Smooth muscle cell of the pulmonary artery (primary cell): Measurements from ENCODE around the gene DNAJB7. TPM values are rescaled to one million over a fixed set of nuclear protein-coding genes. Genes with fewer than 3 reads are reported as not detected.

ENCODE experiments used
- total RNA-seq: library from RNA; depleted of rRNA; stranded (reverse); fragments of >200 nt; gene quantifications from 2 replicates; pipeline ENCODE4 v1.2.3, GENCODE V29; 2014

Gene DNAJB7
- total RNA-seq, result not detected in 2 replicates

DNA sequence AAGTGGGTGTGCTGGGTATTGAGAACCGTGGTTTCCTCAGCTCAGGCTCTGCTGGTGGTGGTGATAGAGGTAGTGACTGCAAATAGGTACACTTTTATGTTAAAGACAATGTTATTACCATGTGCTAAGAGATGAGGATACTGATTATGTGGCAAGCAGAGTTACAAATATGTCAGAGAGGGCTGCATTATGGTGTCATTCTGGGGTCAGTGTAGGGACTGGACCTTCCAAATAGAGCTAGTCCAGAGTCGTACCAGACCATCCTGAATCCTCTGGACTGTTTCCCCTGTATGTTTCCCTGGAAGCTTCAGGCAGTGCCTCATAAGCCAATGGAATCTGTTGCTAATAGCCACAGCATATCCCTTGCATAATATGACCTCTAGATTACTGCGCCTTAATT, at the start of gene DNAJB7:
TSS of gene DNAJB7 (minus strand) at position 101 of the 400 bp plus-strand sequence. CDS start 119 bp downstream, outside the sequence.

GRCh38 chr22:40856513-40857308, 5.2 kb downstream of the DNAJB7 start, which contains the start of the genes ST13 and XPNPEP3:
Gene ST13 (minus strand): TSS chr22:40856639. CDS start chr22:40856540, 99 bp downstream.
Gene XPNPEP3 (plus strand): TSS chr22:40857148. CDS start chr22:40857182, 34 bp downstream.

GRCh38 chr22:40818747-40819598, 42.9 kb downstream of the DNAJB7 start, which contains the start of gene SLC25A17:
Gene SLC25A17 (minus strand): TSS chr22:40819346. CDS start chr22:40819248, 98 bp downstream.

Other genes with a start within 250 kb of the DNAJB7 start
- gene MRTFA, start 225.4 kb downstream of the DNAJB7 start, total RNA-seq, result 33.9 and 39.2 TPM in 2 replicates
- 2.7 and 3.7 TPM in 2 replicates for gene MCHR1, start 182.6 kb downstream of the DNAJB7 start, total RNA-seq
- gene SLC25A17, start 42.8 kb downstream of the DNAJB7 start, total RNA-seq, result 13.9 and 17.5 TPM in 2 replicates
- gene ST13, start 5.5 kb downstream of the DNAJB7 start, total RNA-seq, result 225 and 228 TPM in 2 replicates
- gene XPNPEP3, start 5.0 kb downstream of the DNAJB7 start, total RNA-seq, result 10.6 and 16.4 TPM in 2 replicates
- 35.3 and 45.7 TPM in 2 replicates for gene RBX1, start 89.3 kb upstream of the DNAJB7 start, total RNA-seq
- 67.8 and 71.9 TPM in 2 replicates for gene EP300, start 230.5 kb upstream of the DNAJB7 start, total RNA-seq